ENCODE results near the gene RIN3. TPM values are rescaled to one million over a fixed set of nuclear protein-coding genes. Genes with fewer than 3 reads are reported as not detected.

Gene RIN3
- total RNA-seq, 6 experiments from 2014 or later, result 10.7 to 20.4 (median 18.9) TPM

DNA sequence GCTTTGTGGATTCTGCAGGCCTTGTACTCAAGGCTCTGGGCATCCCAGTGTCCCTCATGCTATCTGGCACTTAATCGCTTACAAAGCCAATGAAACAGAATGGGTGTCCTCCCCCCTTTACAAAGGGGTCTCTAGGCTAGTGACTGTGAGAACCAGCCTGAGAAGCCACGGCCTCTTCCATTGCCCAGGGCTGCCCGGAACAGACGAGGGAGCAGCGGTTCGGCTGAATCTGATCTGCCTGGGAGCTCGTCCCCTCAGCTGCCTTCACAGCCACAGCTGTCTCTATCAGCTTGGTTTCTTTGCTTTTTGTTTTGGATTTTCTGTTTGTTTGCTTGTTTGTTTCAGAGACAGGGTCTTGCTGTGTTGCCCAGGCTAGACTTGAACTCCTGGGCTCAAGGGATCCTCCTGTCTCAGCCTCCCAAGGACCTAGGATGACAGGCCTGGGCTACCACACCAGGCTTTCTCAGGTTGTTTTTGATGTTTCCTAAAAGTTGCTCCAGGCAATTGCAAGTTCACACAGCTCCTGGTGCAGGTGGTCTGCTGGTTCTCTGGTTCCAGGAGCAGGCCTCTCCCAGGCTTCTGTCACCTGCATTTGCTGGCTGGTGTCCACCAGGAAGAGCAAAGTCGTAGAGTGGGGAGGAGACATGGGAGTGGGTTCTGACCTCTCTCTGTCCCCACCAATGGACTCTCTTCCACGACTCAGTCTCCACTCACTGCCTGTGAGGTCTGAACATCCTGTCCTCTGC, 10.9 kb upstream of the RIN3 start:
- no peak for TF ChIP-seq POLR2A (IDR thresholded peaks at IDR 0.05)
- no peak for TF ChIP-seq CTCF (IDR thresholded peaks at IDR 0.05)

GRCh38 chr14:92503756-92504491, 9.7 kb upstream of the RIN3 start:
- 53% methylated on average over 4 of the region's 4 CpGs for WGBS (ENCODE audit: insufficient coverage, low coverage, low lambda C conversion rate, missing lambda C conversion rate)
- peaks cover 0 to 6% (median 0%) of the 10 kb centered on the region in 4 donors for H3K4me1 ChIP-seq
- H3K9me3 ChIP-seq, result no peaks in the 10 kb centered on the region
- DNase-seq (peak in 2 of 3 donors; percentile 29 to 32), ATAC-seq (peak; percentile 75 to 96 (median 86))
- no peak overlapping the region for H3K27ac ChIP-seq
- H3K4me3 ChIP-seq, result no peak overlapping the region
- TF ChIP-seq CTCF (IDR thresholded peaks at IDR 0.05), result no peak
- no peak for TF ChIP-seq POLR2A (IDR thresholded peaks at IDR 0.05)
- intact Hi-C loops (cut with DNase I), result no loop called here
- no peaks in the 10 kb centered on the region for H3K27me3 ChIP-seq
- no peaks in the 10 kb centered on the region for H3K36me3 ChIP-seq

More for the DNA sequence above, 10.9 kb upstream of the RIN3 start:
- Histone ChIP-seq H3K4me1 (peaks cover 0 to 6% (median 0%) of the 10 kb centered on the region in 4 donors), H3K9me3 (no peaks in the 10 kb centered on the region), H3K36me3 (no peaks in the 10 kb centered on the region), H3K4me3 (no peak overlapping the region), H3K27me3 (no peaks in the 10 kb centered on the region), H3K27ac (no peak overlapping the region)
- intact Hi-C loops (cut with DNase I), result no loop called here
- ATAC-seq, result no peak
- WGBS (ENCODE audit: insufficient coverage, low coverage, low lambda C conversion rate, missing lambda C conversion rate), result 85% methylated on average over 6 of the region's 9 CpGs
- peak in 1 of 3 donors; percentile 43 for DNase-seq

DNA sequence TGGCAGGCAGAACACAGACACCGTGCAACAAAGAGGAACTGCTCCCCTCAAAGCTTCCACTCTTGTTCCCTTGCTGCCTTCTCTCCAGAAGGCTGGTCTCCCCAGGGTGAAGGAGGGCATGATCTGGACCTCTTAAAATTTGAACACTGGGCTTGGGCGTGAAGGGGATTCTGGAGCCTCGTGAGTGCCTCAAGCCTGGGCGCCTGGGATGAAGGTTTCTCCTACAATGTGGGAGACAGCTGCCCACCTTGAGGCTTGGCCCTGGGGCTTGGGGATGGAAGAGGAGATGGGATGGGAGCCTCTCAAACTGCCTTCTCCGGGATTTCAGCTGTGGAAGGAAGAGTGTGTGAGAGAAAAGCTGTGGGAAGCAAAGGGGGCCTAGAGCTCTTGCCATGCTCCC, 7.8 kb upstream of the RIN3 start:
- DNase-seq (no peak), ATAC-seq (no peak)
- WGBS (ENCODE audit: insufficient coverage, low coverage, low lambda C conversion rate, missing lambda C conversion rate), result 80% methylated on average over 2 of the region's 5 CpGs
- Histone ChIP-seq H3K27ac (no peak overlapping the region), H3K36me3 (no peaks in the 10 kb centered on the region), H3K4me1 (peaks cover 0 to 6% (median 0%) of the 10 kb centered on the region in 4 donors), H3K4me3 (no peak overlapping the region), H3K9me3 (no peaks in the 10 kb centered on the region), H3K27me3 (no peaks in the 10 kb centered on the region)
- intact Hi-C loops (cut with DNase I), result no loop called here
- no peak for TF ChIP-seq CTCF (IDR thresholded peaks at IDR 0.05)
- no peak for TF ChIP-seq POLR2A (IDR thresholded peaks at IDR 0.05)

DNA sequence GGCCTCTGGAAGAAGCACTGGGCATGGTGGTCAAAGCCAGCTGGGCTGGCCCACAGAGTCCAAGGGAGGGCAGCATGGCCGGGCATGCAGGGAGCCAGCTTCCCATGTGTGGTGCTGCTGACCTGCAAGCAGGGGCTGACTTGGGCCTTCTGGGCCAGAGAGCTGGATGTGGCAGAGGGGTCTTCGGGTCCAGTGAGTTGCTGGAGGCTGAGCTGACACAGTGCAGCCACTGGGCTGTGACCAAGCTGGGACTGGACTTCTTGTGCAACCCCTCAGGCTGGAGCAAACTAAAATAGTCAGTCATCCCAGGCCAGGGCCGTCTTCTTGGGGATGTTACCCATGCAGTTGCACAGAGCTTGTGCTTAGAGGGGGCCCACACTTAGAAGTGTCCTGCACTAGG, 7.3 kb upstream of the RIN3 start:
- TF ChIP-seq POLR2A (IDR thresholded peaks at IDR 0.05), result no peak
- WGBS (ENCODE audit: insufficient coverage, low coverage, low lambda C conversion rate, missing lambda C conversion rate), result no CpG with 5 or more reads among the region's 3 CpGs
- Histone ChIP-seq H3K4me1 (peaks cover 0 to 6% (median 0%) of the 10 kb centered on the region in 4 donors), H3K4me3 (no peak overlapping the region), H3K27ac (no peak overlapping the region), H3K36me3 (no peaks in the 10 kb centered on the region), H3K27me3 (no peaks in the 10 kb centered on the region), H3K9me3 (no peaks in the 10 kb centered on the region)
- DNase-seq (no peak), ATAC-seq (no peak)
- intact Hi-C loops (cut with DNase I), result no loop called here
